Measurements from ENCODE around the gene PCDHGC4.

PCDHGC4 gene

GRCh38 chr5:141532726-141533125, 47.9 kb downstream of the PCDHGC4 start:
- DNase-seq: no peak

- DNase-seq: no peak
Measured at GRCh38 chr5:141533897-141534296, 49.1 kb downstream of the PCDHGC4 start.

- no peak for DNase-seq
Measured at GRCh38 chr5:141534492-141535213, 49.8 kb downstream of the PCDHGC4 start.
